Astrocyte (in vitro differentiated cells and primary cell): ENCODE measurements around the gene JPH4. TPM values are rescaled to one million over a fixed set of nuclear protein-coding genes. Genes with fewer than 3 reads are reported as not detected.

ENCODE experiments used
- DNase-seq: peaks from one replicate; pipeline ENCODE4 v3.0.0-alpha.2; 2010; ENCODE audit warnings: low read depth
- FAIRE-seq: peaks from 2 replicates; lab custom pipeline; 2011; peaks lifted over from hg19 to GRCh38; lab: Jason Lieb, UNC
- H2AFZ ChIP-seq: 2 replicates; pipeline ENCODE4 v1.6.0; 2012; ENCODE audit warnings: low read depth, low read length, inconsistent platforms
- H3K27ac ChIP-seq: 2 replicates; pipeline ENCODE4 v1.5.1; 2011; ENCODE audit warnings: low read depth, low read length, inconsistent platforms
- H3K27me3 ChIP-seq: 2 replicates; pipeline ENCODE4 v1.6.0; 2011; ENCODE audit warnings: low read length, inconsistent platforms; ENCODE audit not compliant: insufficient read depth
- H3K36me3 ChIP-seq: 2 replicates; pipeline ENCODE4 v1.5.1; 2011; ENCODE audit warnings: low read length, inconsistent platforms; ENCODE audit not compliant: insufficient read depth
- H3K4me1 ChIP-seq: 2 replicates; pipeline ENCODE4 v1.5.1; 2011; ENCODE audit warnings: low read length, inconsistent platforms; ENCODE audit not compliant: insufficient read depth
- H3K4me2 ChIP-seq: 2 replicates; pipeline ENCODE4 v1.6.0; 2012; ENCODE audit warnings: low read length, inconsistent platforms
- H3K4me3 ChIP-seq: 2 replicates; pipeline ENCODE4 v1.5.1; 2011; ENCODE audit warnings: low read depth, mild to moderate bottlenecking, low read length, inconsistent platforms; ENCODE audit not compliant: insufficient read depth
- H3K79me2 ChIP-seq: 2 replicates; pipeline ENCODE4 v1.6.0; 2012; ENCODE audit warnings: mild to moderate bottlenecking, low read length, inconsistent platforms; ENCODE audit not compliant: insufficient read depth
- H3K9ac ChIP-seq: 2 replicates; pipeline ENCODE4 v1.6.0; 2012; ENCODE audit warnings: mild to moderate bottlenecking, low read length, inconsistent platforms
- H3K9me3 ChIP-seq: 2 replicates; pipeline ENCODE4 v1.5.1; 2012; ENCODE audit warnings: low read depth, mild to moderate bottlenecking, low read length, inconsistent platforms; ENCODE audit not compliant: insufficient read depth
- H4K20me1 ChIP-seq: 2 replicates; pipeline ENCODE4 v1.6.0; 2012; ENCODE audit warnings: low read length, inconsistent platforms; ENCODE audit not compliant: insufficient read depth
- H3K27ac Mint-ChIP-seq: one replicate; pipeline ENCODE4 v1.8.0; 2021; ENCODE audit warnings: mild to moderate bottlenecking, mixed read lengths; ENCODE audit not compliant: unreplicated experiment
- H3K27me3 Mint-ChIP-seq: one replicate; pipeline ENCODE4 v1.8.0; 2021; ENCODE audit warnings: low read depth, mixed read lengths; ENCODE audit not compliant: unreplicated experiment
- H3K36me3 Mint-ChIP-seq: one replicate; pipeline ENCODE4 v1.8.0; 2021; ENCODE audit warnings: low read depth, mixed read lengths; ENCODE audit not compliant: unreplicated experiment
- H3K4me1 Mint-ChIP-seq: one replicate; pipeline ENCODE4 v1.8.0; 2021; ENCODE audit warnings: low read depth, mixed read lengths; ENCODE audit not compliant: unreplicated experiment
- H3K4me3 Mint-ChIP-seq: one replicate; pipeline ENCODE4 v1.8.0; 2021; ENCODE audit warnings: mild to moderate bottlenecking, moderate library complexity, mixed read lengths; ENCODE audit not compliant: unreplicated experiment
- H3K9me3 Mint-ChIP-seq: one replicate; pipeline ENCODE4 v1.8.0; 2021; ENCODE audit warnings: mild to moderate bottlenecking, mixed read lengths; ENCODE audit not compliant: unreplicated experiment
- CTCF ChIP-seq: IDR thresholded peaks from 2 replicates; pipeline ENCODE4 v1.5.1; 2011; ENCODE audit warnings: low read depth, mild to moderate bottlenecking, inconsistent platforms, low read length, moderate library complexity; ENCODE audit not compliant: insufficient read depth
- EZH2 ChIP-seq: IDR thresholded peaks from 2 replicates; pipeline ENCODE4 v1.6.1; 2012; ENCODE audit warnings: mild to moderate bottlenecking, low read length, inconsistent platforms; ENCODE audit not compliant: insufficient read depth
- total RNA-seq: library from RNA; stranded (reverse); gene quantifications from 2 replicates; pipeline ENCODE4 v1.2.1, GENCODE V29; 2021

The JPH4 gene
- total RNA-seq, 1 donor from 2014 or later, result 1.1 TPM

GRCh38 chr14:23571701-23572523, 6.7 kb downstream of the JPH4 start:
- H3K4me1 Mint-ChIP-seq, result peaks cover 13% of the 10 kb centered on the region
- FAIRE-seq, result no peak
- no peak overlapping the region for H3K4me3 Mint-ChIP-seq

GRCh38 chr14:23570806-23571483, 7.6 kb downstream of the JPH4 start:
- no peak overlapping the region for H3K27ac ChIP-seq
- H4K20me1 ChIP-seq, result no peaks in the 10 kb centered on the region
- Mint-ChIP-seq H3K27me3 (peaks cover 18% of the 10 kb centered on the region), H3K9me3 (peaks cover 4% of the 10 kb centered on the region), H3K4me1 (peaks cover 17% of the 10 kb centered on the region), H3K36me3 (no peaks in the 10 kb centered on the region), H3K27ac (no peak overlapping the region), H3K4me3 (no peak overlapping the region)
- peaks cover 23% of the 10 kb centered on the region for H3K27me3 ChIP-seq
- no peak overlapping the region for H3K4me2 ChIP-seq
- H3K9me3 ChIP-seq, result no peaks in the 10 kb centered on the region
- no peaks in the 10 kb centered on the region for H3K79me2 ChIP-seq
- TF ChIP-seq EZH2 (no peak), CTCF (no peak)
- no peak overlapping the region for H2AFZ ChIP-seq
- DNase-seq (no peak), FAIRE-seq (no peak)
- H3K36me3 ChIP-seq, result no peaks in the 10 kb centered on the region
- H3K4me1 ChIP-seq, result peaks cover 9% of the 10 kb centered on the region
- no peak overlapping the region for H3K4me3 ChIP-seq
- H3K9ac ChIP-seq, result no peak overlapping the region

More at GRCh38 chr14:23571701-23572523, 6.7 kb downstream of the JPH4 start:
- no peak overlapping the region for H3K4me2 ChIP-seq
- H3K9ac ChIP-seq, result no peak overlapping the region
- H3K27ac ChIP-seq, result no peak overlapping the region
- no peak overlapping the region for H3K4me3 ChIP-seq
- H3K4me1 ChIP-seq, result peaks cover 6% of the 10 kb centered on the region
- TF ChIP-seq CTCF, result no peak
- no peak for TF ChIP-seq EZH2
- Mint-ChIP-seq H3K9me3 (peaks cover 7% of the 10 kb centered on the region), H3K27ac (no peak overlapping the region), H3K36me3 (no peaks in the 10 kb centered on the region), H3K27me3 (peaks cover 25% of the 10 kb centered on the region)
- no peak for DNase-seq
- no peaks in the 10 kb centered on the region for H4K20me1 ChIP-seq
- H3K27me3 ChIP-seq, result peaks cover 30% of the 10 kb centered on the region
- no peaks in the 10 kb centered on the region for H3K79me2 ChIP-seq
- H3K9me3 ChIP-seq, result no peaks in the 10 kb centered on the region
- no peaks in the 10 kb centered on the region for H3K36me3 ChIP-seq
- no peak overlapping the region for H2AFZ ChIP-seq
